ENCODE results near the gene ANKRD13D.

Gene ANKRD13D

GRCh38 chr11:67274768-67275605 lies 14.1 kb upstream of the ANKRD13D start:
- DNase-seq: no peak

GRCh38 chr11:67275606-67276409 lies 13.3 kb upstream of the ANKRD13D start:
- no peak for DNase-seq

DNA sequence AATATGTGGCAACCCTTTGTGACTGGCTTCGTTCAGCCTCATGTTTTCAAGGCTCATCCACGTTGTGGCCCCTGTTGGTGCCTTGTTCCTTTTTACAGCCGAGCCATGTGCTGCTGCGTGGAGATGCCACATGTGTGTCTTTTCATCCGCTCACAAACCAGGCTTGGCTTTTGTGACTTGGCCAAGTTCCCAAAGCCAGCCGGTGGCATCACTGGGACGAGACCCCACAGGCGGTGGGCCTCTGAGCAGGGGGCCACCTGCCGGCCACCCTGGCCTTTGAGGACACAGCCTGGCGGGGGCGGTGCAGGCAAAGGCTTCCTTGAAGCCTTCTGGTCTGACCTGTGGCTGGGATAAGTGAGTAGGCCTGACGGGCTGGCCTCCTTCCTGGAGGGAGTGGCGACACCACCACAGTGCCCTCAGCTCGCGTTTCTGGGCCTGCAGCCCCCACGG lies 12.3 kb upstream of the ANKRD13D start:
- no peak for DNase-seq

GRCh38 chr11:67277231-67277961 lies 11.7 kb upstream of the ANKRD13D start:
- DNase-seq: peak; percentile 88

- no peak for DNase-seq
These were observed 10.8 kb upstream of the ANKRD13D start for GRCh38 chr11:67278135-67278938.

- DNase-seq: no peak
These were observed 10.0 kb upstream of the ANKRD13D start for GRCh38 chr11:67278939-67279588.

DNA sequence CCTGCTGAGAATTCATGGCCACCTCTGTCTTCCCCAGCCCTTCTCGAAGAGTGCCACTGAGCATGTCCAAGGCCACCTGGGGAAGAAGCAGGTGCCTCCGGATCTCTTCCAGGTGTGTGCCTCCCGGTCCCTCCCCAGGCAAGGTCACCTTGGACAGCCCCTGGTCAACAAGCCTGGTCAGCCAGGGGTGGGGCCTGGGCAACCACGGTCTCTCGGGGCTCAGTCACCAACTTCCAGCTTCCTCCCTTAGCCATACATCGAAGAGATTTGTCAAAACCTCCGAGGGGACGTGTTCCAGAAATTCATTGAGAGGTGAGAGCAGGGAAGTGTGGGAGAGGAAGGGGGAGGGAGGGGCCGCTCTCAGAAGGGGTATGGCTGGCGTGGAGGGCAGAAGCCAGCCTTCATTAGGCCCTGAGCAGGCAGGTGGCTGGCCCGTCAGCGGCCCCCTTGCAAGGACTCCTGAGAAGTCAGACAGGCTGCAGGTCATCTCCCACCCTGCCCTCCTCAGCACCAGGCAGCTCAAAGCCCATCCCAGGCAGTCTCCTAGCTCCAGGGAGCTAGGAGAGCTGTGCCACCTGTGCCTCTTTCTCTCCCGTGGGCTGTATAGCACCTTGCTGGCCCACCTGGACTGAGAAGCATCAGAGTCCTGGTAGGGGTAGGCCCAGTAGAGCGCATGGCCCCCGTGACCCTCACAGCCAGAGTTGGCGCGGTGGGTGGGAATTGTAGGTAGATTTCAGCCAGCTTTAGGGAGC lies 9.3 kb upstream of the ANKRD13D start:
- DNase-seq: no peak

- DNase-seq: no peak
These were observed 8.7 kb upstream of the ANKRD13D start for GRCh38 chr11:67280341-67280787.

- no peak for DNase-seq
These were observed 8.1 kb upstream of the ANKRD13D start for GRCh38 chr11:67280788-67281551.

GRCh38 chr11:67281552-67282150 lies 7.5 kb upstream of the ANKRD13D start:
- no peak for DNase-seq

GRCh38 chr11:67282155-67282875 lies 6.8 kb upstream of the ANKRD13D start:
- DNase-seq: no peak

- no peak for DNase-seq
These were observed 6.2 kb upstream of the ANKRD13D start for GRCh38 chr11:67282876-67283371.

GRCh38 chr11:67283481-67283963 lies 5.6 kb upstream of the ANKRD13D start:
- DNase-seq: no peak

DNA sequence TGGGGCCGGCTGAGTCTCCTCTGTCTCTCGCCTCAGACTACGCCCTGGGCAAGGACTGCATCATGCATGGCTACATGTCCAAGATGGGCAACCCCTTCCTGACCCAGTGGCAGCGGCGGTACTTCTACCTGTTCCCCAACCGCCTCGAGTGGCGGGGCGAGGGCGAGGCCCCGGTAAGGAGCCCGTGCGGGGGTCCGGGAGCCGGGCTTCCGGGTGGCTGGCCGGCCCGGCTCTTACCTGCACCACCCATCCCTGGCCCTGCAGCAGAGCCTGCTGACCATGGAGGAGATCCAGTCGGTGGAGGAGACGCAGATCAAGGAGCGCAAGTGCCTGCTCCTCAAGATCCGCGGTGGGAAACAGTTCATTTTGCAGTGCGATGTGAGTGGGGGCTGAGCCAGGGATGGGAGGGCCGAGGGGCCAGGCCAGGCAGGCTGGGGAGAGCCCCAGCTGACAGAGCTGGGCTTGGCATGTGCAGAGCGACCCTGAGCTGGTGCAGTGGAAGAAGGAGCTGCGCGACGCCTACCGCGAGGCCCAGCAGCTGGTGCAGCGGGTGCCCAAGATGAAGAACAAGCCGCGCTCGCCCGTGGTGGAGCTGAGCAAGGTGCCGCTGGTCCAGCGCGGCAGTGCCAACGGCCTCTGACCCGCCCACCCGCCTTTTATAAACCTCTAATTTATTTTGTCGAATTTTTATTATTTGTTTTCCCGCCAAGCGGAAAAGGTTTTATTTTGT lies 4.1 kb upstream of the ANKRD13D start:
- DNase-seq: no peak

- DNase-seq: peak; percentile 76
These were observed 3.3 kb upstream of the ANKRD13D start for GRCh38 chr11:67285541-67286498.

DNA sequence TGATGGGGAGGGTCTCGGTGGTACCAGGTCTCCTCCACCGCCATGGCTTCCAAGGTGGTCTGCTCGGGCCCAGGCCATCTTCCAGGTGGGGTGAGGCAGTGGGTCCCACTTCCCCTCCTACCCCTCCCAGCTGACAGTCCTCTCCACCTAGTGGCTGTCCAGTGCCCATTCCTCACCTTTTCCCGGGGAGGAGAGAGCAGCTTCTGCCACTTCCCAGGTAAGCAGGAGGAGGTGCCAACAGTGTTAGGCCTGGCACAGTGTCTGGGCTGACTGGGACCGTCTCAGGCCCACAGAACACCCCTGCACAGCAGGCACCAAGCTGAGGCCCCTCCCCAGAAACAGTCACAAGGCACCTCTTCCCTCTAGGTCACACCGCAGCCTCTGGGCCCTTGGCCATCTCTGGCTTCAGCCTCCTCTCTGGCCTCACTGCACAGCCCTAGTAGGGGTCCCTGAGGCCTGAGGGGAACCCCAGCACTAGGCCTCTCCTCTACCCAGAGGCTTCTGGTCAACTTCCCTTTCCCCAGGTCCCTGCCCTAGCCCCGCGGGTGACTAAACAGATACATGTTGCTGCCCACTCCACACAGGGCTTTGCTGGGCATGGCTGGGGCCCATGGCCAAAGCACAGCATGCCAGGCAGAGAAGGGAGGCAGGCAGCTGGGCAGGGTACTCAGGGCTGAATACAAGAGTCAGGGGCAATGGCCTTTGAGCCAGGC lies 2.3 kb upstream of the ANKRD13D start:
- no peak for DNase-seq

Data from activated gamma-delta T cell (primary cell).